Measurements from ENCODE around the gene FAM174B. TPM values are rescaled to one million over a fixed set of nuclear protein-coding genes. Genes with fewer than 3 reads are reported as not detected.

FAM174B gene
- 10 to 100 TPM; 51.9 to 69.4 (median 61.4) TPM for total RNA-seq

DNA sequence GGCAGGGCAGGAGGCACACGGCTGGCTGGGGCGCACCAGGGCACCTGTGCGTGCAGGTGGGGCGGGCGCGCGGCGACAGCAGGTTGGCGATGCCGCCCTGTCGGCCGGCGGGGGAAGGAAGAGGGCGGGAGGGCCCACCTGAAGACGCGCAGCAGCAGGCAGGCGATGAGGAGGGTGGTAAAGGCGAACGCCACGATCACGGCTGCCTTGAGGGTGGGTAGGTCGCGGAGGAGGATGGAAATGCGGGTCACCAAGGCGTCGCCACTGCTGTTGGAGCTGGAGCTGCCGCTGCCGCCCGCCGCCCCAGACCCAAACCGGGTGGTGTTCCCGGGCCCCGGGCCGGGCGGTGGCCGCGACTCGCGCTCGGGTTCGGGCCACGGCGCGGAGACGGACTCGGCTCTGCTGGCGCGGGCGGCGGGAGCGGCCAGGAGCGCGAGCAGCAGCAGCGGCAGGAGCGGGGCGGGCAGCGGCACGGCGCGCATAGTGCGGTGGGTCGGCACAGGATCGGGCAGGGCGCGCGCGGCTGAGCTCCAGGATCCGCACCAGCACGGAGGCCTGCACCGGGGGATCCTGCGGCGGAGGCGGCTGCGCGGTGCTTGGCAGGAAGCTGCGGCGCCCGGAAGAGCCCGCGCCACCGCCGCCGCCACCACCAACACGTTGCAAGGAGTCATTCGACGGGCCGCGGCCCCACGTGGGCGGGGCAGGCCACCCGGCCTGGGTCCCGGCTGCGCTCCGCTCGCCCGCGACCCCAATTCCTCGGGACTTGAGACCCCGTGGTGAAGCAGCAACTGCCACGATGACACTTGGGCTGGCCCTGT lies at the start of gene FAM174B:
FAM174B (minus strand) TSS at position 598 of the 818 bp plus-strand sequence.
- H3K27ac ChIP-seq, result peak within 1 kb of the TSS; percentile 82 to 97 (median 86)
- peak; percentile 72 to 74 for DNase-seq
- peak within 1 kb of the TSS; percentile 43 to 65 (median 55) for H3K4me3 ChIP-seq (replicated peaks in 1 of 3)
- no peaks in the 10 kb centered on the region for H3K27me3 ChIP-seq
- intact Hi-C loops (cut with DNase I), result no loop called here
- 2 to 4% methylated on average over 24 to 32 of the region's 100 CpGs for WGBS, 2 donors
- H3K9me3 ChIP-seq, result no peaks in the 10 kb centered on the region
- H3K36me3 ChIP-seq, result no peaks in the 10 kb centered on the region
- peaks cover 34 to 36% of the 10 kb centered on the region in 2 donors for H3K4me1 ChIP-seq
- peak in 1 of 2 donors; percentile 93 for TF ChIP-seq POLR2A (IDR thresholded peaks at IDR 0.05)
- TF ChIP-seq CTCF (IDR thresholded peaks at IDR 0.05), result peak in 1 of 6 experiments; percentile 23

DNA sequence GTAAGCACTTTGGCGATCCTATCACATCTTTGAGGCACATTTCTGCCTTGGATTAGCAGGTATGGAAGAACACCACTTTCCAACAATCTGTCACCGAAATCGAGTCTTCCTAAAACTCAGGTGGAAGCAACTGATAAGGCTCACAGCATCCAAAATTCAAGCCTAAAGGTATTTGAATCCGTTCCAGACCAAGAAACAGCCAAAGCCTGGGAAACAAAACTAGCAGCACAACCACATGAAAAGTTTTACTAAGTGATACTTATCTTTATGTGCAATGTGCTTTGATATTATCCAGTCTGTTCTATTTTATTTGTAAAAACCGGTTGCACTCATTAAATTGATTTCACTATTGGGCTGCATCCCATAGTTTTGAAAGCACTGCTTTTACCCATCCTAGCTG lies 40.5 kb upstream of the FAM174B start:
- H3K4me3 ChIP-seq (replicated peaks in 1 of 3), result no peak overlapping the region
- no peaks in the 10 kb centered on the region for H3K9me3 ChIP-seq
- H3K27ac ChIP-seq, result no peak overlapping the region
- no peaks in the 10 kb centered on the region for H3K27me3 ChIP-seq
- TF ChIP-seq POLR2A (IDR thresholded peaks at IDR 0.05), result no peak
- TF ChIP-seq CTCF (IDR thresholded peaks at IDR 0.05), result no peak
- intact Hi-C loops (cut with DNase I), result no loop called here
- H3K36me3 ChIP-seq, result no peaks in the 10 kb centered on the region
- no peaks in the 10 kb centered on the region for H3K4me1 ChIP-seq
- DNase-seq, result no peak
- 82 to 90% methylated on average over 5 of the region's 5 CpGs for WGBS, 2 donors

- TF ChIP-seq CTCF (IDR thresholded peaks at IDR 0.05), result peak in 1 of 6 experiments; percentile 22
- TF ChIP-seq POLR2A (IDR thresholded peaks at IDR 0.05), result no peak
- DNase-seq, result no peak
- no peaks in the 10 kb centered on the region for H3K4me1 ChIP-seq
- no peak overlapping the region for H3K27ac ChIP-seq
- WGBS, 2 donors, result 75 to 82% methylated on average over 5 of the region's 5 CpGs
- no peaks in the 10 kb centered on the region for H3K27me3 ChIP-seq
- H3K9me3 ChIP-seq, result no peaks in the 10 kb centered on the region
- H3K4me3 ChIP-seq (replicated peaks in 1 of 3), result no peak overlapping the region
- intact Hi-C loops (cut with DNase I), result no loop called here
- H3K36me3 ChIP-seq, result no peaks in the 10 kb centered on the region
Observed at GRCh38 chr15:92693691-92694331, 38.2 kb upstream of the FAM174B start.

- WGBS, 2 donors, result 97 to 99% methylated on average over 3 of the region's 3 CpGs
- Histone ChIP-seq H3K9me3 (no peaks in the 10 kb centered on the region), H3K27ac (no peak overlapping the region), H3K4me1 (no peaks in the 10 kb centered on the region), H3K4me3 (replicated peaks in 1 of 3) (no peak overlapping the region), H3K27me3 (no peaks in the 10 kb centered on the region), H3K36me3 (no peaks in the 10 kb centered on the region)
- TF ChIP-seq POLR2A (IDR thresholded peaks at IDR 0.05), result no peak
- TF ChIP-seq CTCF (IDR thresholded peaks at IDR 0.05), result no peak
- intact Hi-C loops (cut with DNase I), result no loop called here
- DNase-seq, result no peak
Observed at GRCh38 chr15:92690395-92690794, 34.8 kb upstream of the FAM174B start.

GRCh38 chr15:92687746-92688145 lies 32.2 kb upstream of the FAM174B start:
- TF ChIP-seq CTCF (IDR thresholded peaks at IDR 0.05) (no peak), POLR2A (IDR thresholded peaks at IDR 0.05) (no peak)
- H3K9me3 ChIP-seq, result no peaks in the 10 kb centered on the region
- no peaks in the 10 kb centered on the region for H3K36me3 ChIP-seq
- no peaks in the 10 kb centered on the region for H3K27me3 ChIP-seq
- WGBS, 2 donors, result 96 to 100% methylated on average over 1 of the region's 1 CpG
- no peak overlapping the region for H3K27ac ChIP-seq
- H3K4me1 ChIP-seq, result no peaks in the 10 kb centered on the region
- intact Hi-C loops (cut with DNase I), result no loop called here
- DNase-seq, result no peak
- H3K4me3 ChIP-seq (replicated peaks in 1 of 3), result no peak overlapping the region

Measured in thyroid gland (tissue), 4 donors.